HEK293 (cell line): ENCODE measurements around the gene MAP3K5.

Experiments
- CTCF ChIA-PET: fragments of 350-600 bp; formaldehyde crosslinking; extraction: SDS; loops from one replicate; lab custom pipeline; 2021; ENCODE audit warnings: antibody characterized with exemption; lab: Yijun Ruan, JAX
- POLR2A ChIA-PET: fragments of 300-600 bp; formaldehyde crosslinking; extraction: SDS; loops from one replicate; lab custom pipeline; 2020; ENCODE audit warnings: antibody characterized with exemption, inconsistent platforms; lab: Yijun Ruan, JAX
- H3K27ac ChIP-seq: fragments of 200-500 bp; sonication (Bioruptor generic); 2 replicates; pipeline ENCODE4 v1.5.1; 2014; ENCODE audit warnings: low read depth, low read length, control low read depth, inconsistent platforms; ENCODE audit errors: extremely low read depth
- H3K36me3 ChIP-seq, 2 experiments: fragments of 200-500 bp in 1 of 2; sonication (Bioruptor generic) in 1 of 2; 1 replicate in 1 of 2; 2 replicates in 1 of 2; pipeline ENCODE4 v1.5.1; 2014 to 2017; ENCODE audit warnings: inconsistent platforms in 2 of 2, low read length in 2 of 2; ENCODE audit not compliant: control insufficient read depth in 2 of 2, insufficient read depth in 1 of 2
- H3K4me1 ChIP-seq: fragments of 200-500 bp; sonication (Bioruptor generic); 2 replicates; pipeline ENCODE4 v1.5.1; 2014; ENCODE audit warnings: mild to moderate bottlenecking, low read length, inconsistent platforms; ENCODE audit not compliant: control insufficient read depth, insufficient read depth
- H3K4me3 ChIP-seq: 2 replicates; pipeline ENCODE4 v1.5.1; 2011; ENCODE audit warnings: low read depth, mild to moderate bottlenecking, control low read depth, low read length, moderate library complexity
- H3K9me3 ChIP-seq: fragments of 200-500 bp; sonication (Bioruptor generic); 2 replicates; pipeline ENCODE4 v1.5.1; 2014; ENCODE audit warnings: low read depth, low read length, inconsistent platforms; ENCODE audit not compliant: control insufficient read depth, insufficient read depth
- HIC1 ChIP-seq: fragments of 450-650 bp; formaldehyde crosslinking; IDR thresholded peaks from 2 replicates; pipeline ENCODE4 v1.5.1; 2016; ENCODE audit warnings: missing biosample characterization, missing genetic modification characterization
- HOXA7 ChIP-seq: sonication (generic); formaldehyde crosslinking; IDR thresholded peaks from 2 replicates; pipeline ENCODE4 v1.8.1; 2022; ENCODE audit warnings: missing genetic modification reagents, borderline replicate concordance
- MEIS1 ChIP-seq: sonication (generic); formaldehyde crosslinking; IDR thresholded peaks from 2 replicates; pipeline ENCODE4 v1.8.1; 2022; ENCODE audit warnings: missing genetic modification reagents, mild to moderate bottlenecking, borderline replicate concordance
- MYNN ChIP-seq: fragments of 450-650 bp; formaldehyde crosslinking; IDR thresholded peaks from 2 replicates; pipeline ENCODE4 v1.5.1; 2016; ENCODE audit warnings: missing biosample characterization, missing genetic modification characterization, borderline replicate concordance
- YY1 ChIP-seq: fragments of 450-650 bp; formaldehyde crosslinking; IDR thresholded peaks from 2 replicates; pipeline ENCODE4 v1.5.1; 2018; ENCODE audit warnings: missing biosample characterization, missing genetic modification characterization
- ZBTB10 ChIP-seq: fragments of 450-650 bp; formaldehyde crosslinking; IDR thresholded peaks from 2 replicates; pipeline ENCODE4 v1.5.1; 2016; ENCODE audit warnings: missing biosample characterization, missing genetic modification characterization
- ZFHX2 ChIP-seq: fragments of 450-650 bp; formaldehyde crosslinking; conservative IDR thresholded peaks from 2 replicates; pipeline ENCODE4 v1.5.1; 2016; ENCODE audit warnings: missing biosample characterization, missing genetic modification characterization
- ZNF140 ChIP-seq: fragments of 450-650 bp; formaldehyde crosslinking; IDR thresholded peaks from 2 replicates; pipeline ENCODE4 v1.5.1; 2016; ENCODE audit warnings: missing biosample characterization, missing genetic modification characterization
- ZNF169 ChIP-seq: fragments of 450-650 bp; formaldehyde crosslinking; IDR thresholded peaks from 2 replicates; pipeline ENCODE4 v1.5.1; 2016; ENCODE audit warnings: missing biosample characterization, missing genetic modification characterization
- ZNF19 ChIP-seq: fragments of 450-650 bp; formaldehyde crosslinking; IDR thresholded peaks from 2 replicates; pipeline ENCODE4; 2016; ENCODE audit warnings: missing biosample characterization, missing genetic modification characterization, low read depth
- ZNF211 ChIP-seq: fragments of 450-650 bp; formaldehyde crosslinking; IDR thresholded peaks from 2 replicates; pipeline ENCODE4 v1.5.1; 2016; ENCODE audit warnings: low read depth, missing biosample characterization, missing genetic modification characterization
- ZNF248 ChIP-seq: fragments of 450-650 bp; formaldehyde crosslinking; IDR thresholded peaks from 2 replicates; pipeline ENCODE4 v1.5.1; 2017; ENCODE audit warnings: missing biosample characterization, missing genetic modification characterization
- ZNF548 ChIP-seq: fragments of 450-650 bp; formaldehyde crosslinking; IDR thresholded peaks from 2 replicates; pipeline ENCODE4 v1.5.1; 2016; ENCODE audit warnings: missing biosample characterization, missing genetic modification characterization
- ZNF561 ChIP-seq: fragments of 450-650 bp; IDR thresholded peaks from 2 replicates; pipeline ENCODE4 v1.5.1; 2018; ENCODE audit warnings: missing biosample characterization, missing genetic modification characterization, borderline replicate concordance
- ZNF623 ChIP-seq: fragments of 450-650 bp; formaldehyde crosslinking; IDR thresholded peaks from 2 replicates; pipeline ENCODE4 v1.5.1; 2016; ENCODE audit warnings: missing biosample characterization, missing genetic modification characterization
- ZNF658 ChIP-seq: fragments of 450-650 bp; formaldehyde crosslinking; IDR thresholded peaks from 2 replicates; pipeline ENCODE4; 2016; ENCODE audit warnings: missing biosample characterization, missing genetic modification characterization
- ZNF792 ChIP-seq: fragments of 450-650 bp; formaldehyde crosslinking; IDR thresholded peaks from 2 replicates; pipeline ENCODE4 v1.5.1; 2016; ENCODE audit warnings: missing biosample characterization, missing genetic modification characterization
- ZSCAN16 ChIP-seq: fragments of 450-650 bp; formaldehyde crosslinking; IDR thresholded peaks from 2 replicates; pipeline ENCODE4 v1.5.1; 2016; ENCODE audit warnings: missing biosample characterization, missing genetic modification characterization
- TF ChIP-seq, protein P1 (sequence below): fragments of 450-650 bp; formaldehyde crosslinking; IDR thresholded peaks from 2 replicates; pipeline ENCODE4 v1.5.1; 2016; ENCODE audit warnings: missing biosample characterization, missing genetic modification characterization, borderline replicate concordance

Gene MAP3K5

GRCh38 chr6:136749359-136749997 lies 42.8 kb downstream of the MAP3K5 start:
- POLR2A ChIA-PET = no interaction called here
- H3K36me3 ChIP-seq = no peaks in the 10 kb centered on the region
- no peak overlapping the region for H3K27ac ChIP-seq
- H3K4me3 ChIP-seq = no peak overlapping the region
- no peaks in the 10 kb centered on the region for H3K9me3 ChIP-seq
- TF ChIP-seq ZFHX2 (0 out of 2 replicates have a peak, but pooled peaks have one; percentile 13), HOXA7 (no peak), ZNF548 (tag by site-specific recombination) (no peak), MEIS1 (CRISPR knock-in tag) (no peak), ZNF792 (tag by site-specific recombination) (no peak)
- H3K4me1 ChIP-seq = no peaks in the 10 kb centered on the region
- CTCF ChIA-PET = no interaction called here

DNA sequence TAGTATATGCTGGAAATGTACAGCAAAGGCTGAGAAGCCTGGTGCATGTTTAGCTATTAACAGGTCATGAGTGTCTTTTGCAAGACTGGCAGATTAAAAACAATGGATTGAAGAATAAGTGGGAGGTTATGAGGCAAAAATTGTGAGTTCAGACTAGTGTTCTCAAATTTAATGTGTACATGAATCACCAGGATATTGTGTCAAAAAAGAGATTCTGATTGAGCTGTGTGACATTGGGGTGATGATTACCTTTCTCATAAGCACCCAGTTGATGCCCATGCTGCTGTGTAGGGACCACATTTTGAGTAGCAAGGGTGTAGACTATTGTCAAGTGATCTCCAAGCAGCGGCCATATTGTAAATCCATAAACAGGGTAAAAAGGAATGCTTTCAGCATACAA lies 44.8 kb downstream of the MAP3K5 start:
- no peak overlapping the region for H3K27ac ChIP-seq
- TF ChIP-seq ZBTB10 (tag by site-specific recombination) (no peak), ZNF561 (tag by site-specific recombination) (no peak), YY1 (no peak), ZNF623 (tag by site-specific recombination) (no peak), ZNF19 (tag by site-specific recombination) (no peak), ZNF658 (tag by site-specific recombination) (no peak), ZNF211 (no peak)
- TF ChIP-seq, protein P1, sequence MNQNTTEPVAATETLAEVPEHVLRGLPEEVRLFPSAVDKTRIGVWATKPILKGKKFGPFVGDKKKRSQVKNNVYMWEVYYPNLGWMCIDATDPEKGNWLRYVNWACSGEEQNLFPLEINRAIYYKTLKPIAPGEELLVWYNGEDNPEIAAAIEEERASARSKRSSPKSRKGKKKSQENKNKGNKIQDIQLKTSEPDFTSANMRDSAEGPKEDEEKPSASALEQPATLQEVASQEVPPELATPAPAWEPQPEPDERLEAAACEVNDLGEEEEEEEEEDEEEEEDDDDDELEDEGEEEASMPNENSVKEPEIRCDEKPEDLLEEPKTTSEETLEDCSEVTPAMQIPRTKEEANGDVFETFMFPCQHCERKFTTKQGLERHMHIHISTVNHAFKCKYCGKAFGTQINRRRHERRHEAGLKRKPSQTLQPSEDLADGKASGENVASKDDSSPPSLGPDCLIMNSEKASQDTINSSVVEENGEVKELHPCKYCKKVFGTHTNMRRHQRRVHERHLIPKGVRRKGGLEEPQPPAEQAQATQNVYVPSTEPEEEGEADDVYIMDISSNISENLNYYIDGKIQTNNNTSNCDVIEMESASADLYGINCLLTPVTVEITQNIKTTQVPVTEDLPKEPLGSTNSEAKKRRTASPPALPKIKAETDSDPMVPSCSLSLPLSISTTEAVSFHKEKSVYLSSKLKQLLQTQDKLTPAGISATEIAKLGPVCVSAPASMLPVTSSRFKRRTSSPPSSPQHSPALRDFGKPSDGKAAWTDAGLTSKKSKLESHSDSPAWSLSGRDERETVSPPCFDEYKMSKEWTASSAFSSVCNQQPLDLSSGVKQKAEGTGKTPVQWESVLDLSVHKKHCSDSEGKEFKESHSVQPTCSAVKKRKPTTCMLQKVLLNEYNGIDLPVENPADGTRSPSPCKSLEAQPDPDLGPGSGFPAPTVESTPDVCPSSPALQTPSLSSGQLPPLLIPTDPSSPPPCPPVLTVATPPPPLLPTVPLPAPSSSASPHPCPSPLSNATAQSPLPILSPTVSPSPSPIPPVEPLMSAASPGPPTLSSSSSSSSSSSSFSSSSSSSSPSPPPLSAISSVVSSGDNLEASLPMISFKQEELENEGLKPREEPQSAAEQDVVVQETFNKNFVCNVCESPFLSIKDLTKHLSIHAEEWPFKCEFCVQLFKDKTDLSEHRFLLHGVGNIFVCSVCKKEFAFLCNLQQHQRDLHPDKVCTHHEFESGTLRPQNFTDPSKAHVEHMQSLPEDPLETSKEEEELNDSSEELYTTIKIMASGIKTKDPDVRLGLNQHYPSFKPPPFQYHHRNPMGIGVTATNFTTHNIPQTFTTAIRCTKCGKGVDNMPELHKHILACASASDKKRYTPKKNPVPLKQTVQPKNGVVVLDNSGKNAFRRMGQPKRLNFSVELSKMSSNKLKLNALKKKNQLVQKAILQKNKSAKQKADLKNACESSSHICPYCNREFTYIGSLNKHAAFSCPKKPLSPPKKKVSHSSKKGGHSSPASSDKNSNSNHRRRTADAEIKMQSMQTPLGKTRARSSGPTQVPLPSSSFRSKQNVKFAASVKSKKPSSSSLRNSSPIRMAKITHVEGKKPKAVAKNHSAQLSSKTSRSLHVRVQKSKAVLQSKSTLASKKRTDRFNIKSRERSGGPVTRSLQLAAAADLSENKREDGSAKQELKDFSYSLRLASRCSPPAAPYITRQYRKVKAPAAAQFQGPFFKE = no peak
- TF ChIP-seq, all 188 proteins: peak for 0
- H3K9me3 ChIP-seq = no peaks in the 10 kb centered on the region
- ChIA-PET POLR2A (no interaction called here), CTCF (interaction anchor here (0.6 kb wide), 1 partner anchor 61 kb away, joined by 3 read pairs; no protein-coding TSS in a partner anchor)
- no peaks in the 10 kb centered on the region for H3K36me3 ChIP-seq
- H3K4me3 ChIP-seq = no peak overlapping the region
- no peaks in the 10 kb centered on the region for H3K4me1 ChIP-seq

DNA sequence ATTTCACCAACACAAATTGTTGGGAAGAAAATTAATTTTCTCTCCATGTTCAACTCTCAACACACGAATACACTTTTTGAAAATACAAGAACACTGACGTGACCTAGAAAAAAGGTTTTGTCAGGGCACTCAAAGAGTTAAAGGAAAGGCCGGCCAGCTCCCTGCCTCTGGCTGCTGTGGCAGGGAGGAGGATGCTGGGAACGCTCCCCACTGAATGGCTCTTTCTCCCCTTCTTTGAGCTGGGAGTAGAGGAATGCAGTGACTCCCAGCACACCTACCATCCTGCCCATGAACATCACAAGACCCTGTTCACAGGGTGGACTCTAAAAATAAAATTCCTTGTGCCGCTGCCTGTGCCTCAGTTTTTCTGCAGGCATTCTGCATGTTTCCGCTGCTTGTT lies 47.0 kb downstream of the MAP3K5 start:
- Histone ChIP-seq H3K4me3 (no peak overlapping the region), H3K36me3 (no peaks in the 10 kb centered on the region), H3K9me3 (no peaks in the 10 kb centered on the region), H3K4me1 (peaks cover 5% of the 10 kb centered on the region; the same call in 1 of the 2 replicates), H3K27ac (no peak overlapping the region)
- POLR2A ChIA-PET = interaction anchor here (0.6 kb wide), 1 partner anchor 1234 kb away, joined by 3 read pairs; no protein-coding TSS in a partner anchor
- CTCF ChIA-PET = interaction anchor here (1.4 to 2.5 kb wide), 3 partner anchors 10 to 101 kb away, joined by 3 to 7 read pairs (median 4); partner anchors contain the start of gene MAP3K5
- no peak for TF ChIP-seq MYNN (tag by site-specific recombination)
- TF ChIP-seq ZNF169 (tag by site-specific recombination) = no peak
- no peak for TF ChIP-seq ZNF140 (tag by site-specific recombination)
- TF ChIP-seq ZNF248 = no peak
- no peak for TF ChIP-seq HIC1 (tag by site-specific recombination)
- TF ChIP-seq ZSCAN16 (tag by site-specific recombination) = no peak
